Cerebellar cortex (tissue), 1 donor: ENCODE measurements around the gene SYNE1.
A peak's percentile ranks its signal among the peaks of the same experiment; 100 is the strongest.

Experiments
- DNase-seq: peaks from one replicate; pipeline ENCODE4 v3.0.0-alpha.2; 2015; ENCODE audit warnings: low spot score

SYNE1 gene

DNA sequence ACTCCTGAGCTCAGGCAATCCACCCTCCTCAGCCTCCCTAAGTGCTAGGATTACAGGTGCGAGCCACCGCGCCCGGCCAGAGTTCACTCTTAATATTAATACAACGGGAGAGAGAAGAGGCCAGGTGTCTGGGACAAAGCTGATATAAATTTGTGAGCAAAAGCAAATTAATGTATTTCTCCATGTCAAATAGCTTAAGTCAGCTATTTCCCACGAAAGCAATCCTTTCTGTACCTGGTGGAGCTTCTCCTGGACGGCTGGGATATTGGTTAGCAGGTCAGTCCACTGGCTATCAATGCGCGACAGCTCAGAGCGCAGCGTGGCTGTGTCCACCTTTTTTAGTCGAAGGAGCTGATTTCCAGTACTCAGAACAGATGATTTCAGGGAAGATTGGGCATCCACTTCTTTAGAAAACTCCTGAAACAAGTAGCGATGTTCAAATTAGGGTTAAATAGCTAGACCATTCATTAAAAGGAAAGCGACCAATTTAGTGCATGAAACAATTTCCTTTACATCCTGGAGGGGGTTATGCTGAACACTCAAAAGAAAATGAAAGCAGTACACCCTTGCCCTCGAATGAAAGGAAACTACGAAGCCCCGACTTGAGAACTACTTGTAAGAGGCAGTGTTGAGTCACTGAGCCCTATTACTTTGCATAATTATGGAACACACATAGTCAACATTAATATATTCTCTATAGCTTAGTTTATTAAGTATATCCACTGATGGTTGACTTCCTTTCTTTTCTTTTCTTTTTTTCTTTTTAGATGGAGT lies 403.4 kb downstream of the SYNE1 start:
- no peak for DNase-seq

DNA sequence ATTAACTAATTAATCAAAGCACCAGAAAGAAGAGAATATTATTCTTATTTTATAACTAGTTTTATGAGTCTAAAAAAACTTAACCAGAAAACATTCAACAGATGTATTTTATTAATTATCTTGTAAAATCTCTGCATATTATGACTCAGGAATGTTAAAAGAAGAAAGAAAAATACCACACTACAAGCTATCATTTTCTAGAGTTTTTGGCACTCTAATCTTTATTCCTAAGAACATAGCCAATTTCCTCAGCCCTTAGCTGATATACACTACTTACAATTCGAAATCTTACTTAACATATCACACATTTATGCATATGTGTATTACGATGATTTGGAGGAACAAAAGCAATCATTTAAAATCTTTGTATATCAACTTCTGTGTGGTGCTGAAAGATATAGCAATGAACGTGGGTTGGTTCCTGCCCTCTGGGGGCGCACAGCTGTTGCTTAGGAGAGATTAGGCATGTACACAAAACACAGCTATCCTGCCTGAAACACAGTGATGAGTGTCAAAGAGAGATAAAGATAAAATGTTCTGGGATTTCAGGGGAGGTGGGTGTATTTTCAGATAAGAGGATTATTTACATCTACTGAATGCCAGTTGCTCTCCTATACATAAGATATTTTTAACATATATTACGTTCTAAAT lies 404.5 kb downstream of the SYNE1 start:
- DNase-seq, result no peak

DNA sequence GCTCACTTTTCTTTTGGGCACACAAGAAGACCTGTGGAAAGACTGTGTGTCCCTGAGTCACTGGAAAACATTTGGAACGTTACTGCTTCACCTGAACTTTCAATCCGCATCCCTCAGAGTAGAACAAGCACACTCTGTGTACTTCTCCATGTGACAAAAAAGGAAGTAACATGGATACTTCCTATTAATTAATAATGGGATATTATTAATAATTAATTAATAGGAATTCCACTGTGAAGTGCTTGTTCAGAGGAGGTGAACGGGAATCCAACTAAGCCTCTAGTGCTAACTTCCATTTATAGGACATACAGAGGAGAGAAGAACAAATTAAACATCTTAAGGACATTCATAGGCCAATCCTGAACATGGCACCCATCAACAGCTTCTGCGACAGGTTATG lies 407.8 kb downstream of the SYNE1 start:
- DNase-seq, result no peak

DNA sequence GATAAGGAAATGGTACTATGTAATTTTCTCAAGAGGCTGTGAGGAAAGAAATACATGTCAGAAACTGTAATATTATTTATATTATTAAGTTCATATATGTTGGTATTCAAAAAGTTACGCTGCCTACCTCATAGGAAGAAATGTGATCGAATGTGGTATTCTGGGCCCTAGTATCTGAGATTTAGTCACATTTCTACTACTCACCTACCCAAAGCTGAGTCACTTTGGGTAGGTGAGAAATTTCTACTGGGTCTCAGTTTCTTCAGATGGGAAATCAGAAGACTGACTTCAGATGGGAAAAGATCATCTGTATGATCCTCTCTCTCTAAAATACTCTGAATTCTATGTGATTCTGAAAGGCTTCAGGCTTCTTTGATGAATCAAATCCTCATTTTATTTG lies 411.0 kb downstream of the SYNE1 start:
- DNase-seq, result no peak

DNA sequence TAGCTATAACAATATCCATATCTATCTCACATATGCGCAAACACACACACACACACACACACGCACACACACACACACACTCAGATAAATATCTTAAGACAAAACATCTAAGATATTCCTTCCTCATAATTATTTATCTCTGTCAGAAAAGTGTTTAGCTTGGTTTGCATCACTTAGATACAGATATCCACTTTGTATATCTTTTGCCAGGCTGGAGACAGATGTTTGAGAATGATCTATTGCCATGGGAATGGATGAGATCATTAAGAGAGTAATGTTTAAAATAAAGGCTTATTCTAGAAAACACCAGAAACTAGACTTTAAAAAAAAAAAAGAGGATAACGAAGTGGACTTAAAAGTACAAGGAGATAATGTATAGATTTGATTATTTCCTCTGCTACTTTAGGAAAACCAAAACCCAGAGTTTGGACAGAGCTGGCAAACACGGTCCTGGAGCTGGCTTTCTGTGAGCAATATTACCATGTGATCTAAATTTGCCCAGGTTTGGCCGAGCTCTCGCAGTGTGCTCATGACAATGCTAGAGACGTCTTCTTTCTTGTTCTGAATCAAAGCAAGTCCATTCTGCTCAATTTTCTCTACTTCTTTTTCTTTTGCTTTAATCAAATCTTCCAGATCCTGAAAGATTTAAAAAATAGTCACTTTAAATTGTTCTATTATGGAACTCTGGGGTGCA lies 411.8 kb downstream of the SYNE1 start:
- DNase-seq, result peak; percentile 57

DNA sequence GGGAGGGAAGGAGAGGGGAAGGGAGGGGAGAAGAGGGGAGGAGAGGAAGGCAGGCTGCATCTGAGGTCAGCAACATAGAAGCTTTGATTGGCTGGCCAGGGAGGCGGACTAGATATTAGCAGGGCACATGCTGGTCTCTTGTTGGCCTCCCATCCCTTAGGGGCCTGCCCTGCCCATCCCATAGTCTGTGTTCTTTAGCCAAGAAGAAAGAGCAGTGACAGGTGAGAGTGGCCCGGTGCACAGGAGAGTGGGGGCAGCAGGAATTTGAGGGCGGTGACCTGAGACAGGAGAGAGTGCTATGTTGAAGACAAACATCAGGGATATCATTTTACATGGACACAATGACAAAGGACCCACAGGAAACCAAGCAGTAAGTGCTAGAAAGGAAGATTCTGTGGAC lies 413.5 kb downstream of the SYNE1 start:
- DNase-seq, result no peak

DNA sequence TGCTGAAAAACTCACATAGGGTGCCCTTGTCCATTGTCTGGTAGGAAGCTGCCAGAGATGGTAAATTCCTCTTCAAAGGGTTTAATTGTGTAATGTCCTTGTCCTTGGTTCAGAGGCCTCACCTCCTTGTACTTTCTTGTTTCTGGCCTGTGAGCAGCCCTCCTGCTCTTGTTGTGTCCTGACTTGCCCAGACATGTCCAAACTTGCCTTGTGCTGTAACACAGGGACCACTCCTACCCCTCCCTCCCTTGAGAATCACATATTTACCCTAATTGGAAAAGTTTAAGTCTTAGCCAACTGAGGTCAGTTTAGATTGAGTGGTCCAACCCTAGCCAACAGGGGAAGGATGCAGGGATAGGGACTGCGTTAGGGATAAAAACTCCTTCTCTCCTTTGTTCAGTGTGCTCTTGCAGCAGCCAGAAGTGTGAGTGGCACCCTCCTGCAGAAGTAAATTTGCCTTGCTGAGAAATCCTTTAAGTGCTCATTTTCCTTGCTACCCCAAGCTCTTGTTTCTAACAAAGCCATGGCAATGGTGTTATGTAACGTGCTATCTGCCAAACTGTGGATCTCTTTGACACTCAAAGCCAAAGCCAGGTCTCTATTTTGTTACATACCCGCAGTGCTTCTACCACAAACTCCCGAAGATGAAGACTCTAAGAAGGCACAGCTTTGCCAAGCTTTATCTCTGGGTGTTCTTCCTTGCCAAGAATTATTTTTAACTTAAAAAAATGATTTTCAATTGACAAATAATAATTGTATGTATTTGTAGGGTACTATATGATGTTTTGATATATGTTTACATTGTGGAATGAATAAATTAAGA lies 415.1 kb downstream of the SYNE1 start:
- DNase-seq, result no peak

DNA sequence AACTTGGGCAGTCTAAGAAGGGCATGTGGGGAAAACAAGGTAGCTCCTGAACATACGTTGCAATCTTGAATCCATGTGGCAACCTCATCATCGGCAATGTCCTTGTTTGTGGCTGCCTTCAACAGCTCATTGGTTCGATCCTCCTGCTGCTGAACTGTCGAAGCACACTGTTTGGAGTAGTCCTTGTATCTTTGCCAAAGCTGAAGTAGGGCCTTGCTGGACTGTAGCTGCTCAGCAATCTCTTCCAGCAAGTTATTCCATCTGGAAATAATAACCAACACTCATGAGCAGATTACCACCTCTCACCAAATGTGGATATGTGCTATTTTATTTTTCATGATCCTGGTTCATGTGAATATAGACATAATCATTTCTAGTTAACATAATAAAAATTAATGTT lies 416.4 kb downstream of the SYNE1 start:
- DNase-seq, result peak; percentile 53

DNA sequence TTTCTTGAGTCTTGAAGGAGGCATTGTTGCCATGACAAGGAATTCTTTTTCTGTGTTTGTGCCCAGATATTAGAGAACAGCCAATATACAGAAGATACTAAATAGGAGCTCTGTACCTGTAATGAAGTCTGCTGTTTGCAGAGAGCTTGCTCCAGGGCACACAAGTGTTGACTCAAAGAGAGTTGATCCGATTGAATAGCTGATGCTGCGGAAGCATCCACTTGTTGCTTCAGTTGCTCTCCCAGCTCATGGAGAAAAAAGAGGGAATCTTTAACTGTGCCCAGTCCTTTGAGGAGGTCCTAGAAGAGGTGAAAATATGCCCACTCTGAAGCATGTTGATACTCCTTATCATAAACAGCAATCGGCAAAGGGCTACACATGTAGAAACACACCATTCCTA lies 418.3 kb downstream of the SYNE1 start:
- DNase-seq, result no peak

DNA sequence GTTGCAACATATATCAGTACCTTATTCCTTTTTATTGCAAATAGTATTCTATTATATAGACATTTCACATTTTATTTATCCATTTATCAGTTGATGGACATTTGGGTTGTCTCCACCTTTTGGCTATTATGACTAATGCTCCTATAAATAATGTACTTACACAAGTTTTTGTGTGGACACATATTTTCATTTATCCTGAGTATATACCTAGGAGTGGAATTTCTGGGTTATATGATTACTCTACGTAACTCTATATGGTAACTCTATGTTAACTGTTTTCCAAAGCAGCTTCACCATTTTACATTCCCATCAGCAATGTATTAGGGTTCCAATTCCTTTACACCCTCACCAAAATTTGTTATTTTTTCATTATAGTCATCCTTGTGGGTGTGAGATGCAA lies 424.7 kb downstream of the SYNE1 start:
- no peak for DNase-seq

DNA sequence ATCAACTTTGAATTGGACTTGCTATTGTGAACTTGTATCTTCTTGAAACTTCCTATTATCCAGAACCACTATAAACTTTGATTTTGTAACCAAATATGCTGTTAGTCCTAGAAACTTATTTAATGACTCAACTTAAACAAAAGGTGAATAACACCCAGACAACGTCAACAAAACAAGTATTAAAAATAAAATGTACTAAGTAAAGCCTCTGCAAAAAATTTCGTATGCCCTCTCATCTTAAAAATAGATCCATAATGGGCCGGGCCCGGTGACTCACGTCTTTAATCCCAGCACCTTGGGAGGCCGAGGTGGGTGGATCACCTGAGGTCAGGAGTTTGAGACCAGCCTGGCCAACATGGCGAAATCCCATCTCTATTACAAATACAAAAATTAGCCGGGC lies 428.0 kb downstream of the SYNE1 start:
- no peak for DNase-seq

DNA sequence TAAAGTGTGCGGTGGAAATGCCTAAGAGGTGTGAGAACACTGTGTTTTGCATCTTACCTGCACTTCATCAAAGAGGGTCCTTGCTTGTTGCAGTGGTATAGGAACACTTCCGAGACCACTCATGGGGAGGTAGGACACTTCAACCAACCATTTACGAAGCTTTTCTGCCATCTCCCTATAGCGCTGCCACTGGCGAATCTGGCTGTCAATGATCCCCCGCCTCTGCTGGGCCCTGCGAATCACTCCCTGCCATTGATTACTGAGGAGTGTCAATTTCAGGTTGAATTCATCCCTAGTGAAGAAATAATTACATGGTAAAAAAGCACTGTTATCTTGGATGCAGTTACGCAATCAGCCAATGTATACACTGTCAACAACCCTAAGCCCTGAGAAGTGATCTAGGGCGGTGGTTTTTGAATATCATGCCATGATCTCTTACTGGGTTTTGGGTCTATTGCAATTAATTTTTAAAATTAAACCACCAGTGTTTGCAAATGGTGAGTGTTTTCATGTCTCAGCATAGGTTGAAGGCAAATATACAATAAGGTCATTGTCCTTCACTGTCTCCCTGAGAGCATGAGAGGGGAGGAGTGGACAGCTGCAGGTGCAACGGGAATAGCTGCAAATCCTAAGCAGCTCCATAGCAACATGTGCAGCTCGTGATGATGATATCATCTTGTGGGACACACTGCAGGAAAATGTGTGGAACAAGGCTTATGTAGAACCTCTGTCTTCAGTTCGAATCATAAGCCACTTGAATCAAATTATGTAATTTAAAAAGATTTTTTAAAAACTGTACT lies 429.0 kb downstream of the SYNE1 start:
- DNase-seq, result no peak

DNA sequence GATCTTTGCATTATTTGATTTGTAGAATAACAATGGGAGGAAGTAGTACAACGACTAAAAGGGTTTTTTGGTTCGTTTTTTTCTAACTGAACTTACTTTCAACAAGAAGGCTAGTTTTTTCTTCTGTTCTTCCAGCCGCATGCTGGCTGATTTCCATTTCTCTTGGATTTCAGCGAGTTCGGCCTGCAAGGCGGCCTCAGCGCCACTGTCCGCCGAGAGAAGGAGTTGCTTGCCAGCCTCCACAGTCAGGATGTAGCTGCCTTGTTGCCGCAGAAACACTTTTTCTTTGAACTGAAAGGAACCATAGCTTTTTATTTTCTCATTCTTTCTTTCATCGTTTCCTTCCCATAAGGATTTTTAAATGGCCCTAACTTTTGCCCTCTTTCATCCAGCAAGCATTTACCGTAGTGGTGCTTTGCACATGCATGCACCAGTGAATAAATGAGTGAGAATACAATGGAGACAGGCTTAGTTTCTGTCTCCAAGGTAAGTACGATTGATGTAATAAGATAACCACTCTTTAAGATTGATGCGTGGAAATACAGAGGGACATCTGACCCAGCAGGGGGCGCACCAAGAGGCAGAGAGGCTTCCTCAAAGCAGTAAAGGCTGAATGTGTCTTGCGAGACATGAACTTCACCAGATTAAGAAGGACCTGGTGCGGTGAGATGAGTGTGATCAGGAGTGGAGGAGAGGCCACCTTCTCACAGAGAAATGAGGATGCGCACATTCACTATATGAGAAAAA lies 430.9 kb downstream of the SYNE1 start:
- DNase-seq, result no peak

DNA sequence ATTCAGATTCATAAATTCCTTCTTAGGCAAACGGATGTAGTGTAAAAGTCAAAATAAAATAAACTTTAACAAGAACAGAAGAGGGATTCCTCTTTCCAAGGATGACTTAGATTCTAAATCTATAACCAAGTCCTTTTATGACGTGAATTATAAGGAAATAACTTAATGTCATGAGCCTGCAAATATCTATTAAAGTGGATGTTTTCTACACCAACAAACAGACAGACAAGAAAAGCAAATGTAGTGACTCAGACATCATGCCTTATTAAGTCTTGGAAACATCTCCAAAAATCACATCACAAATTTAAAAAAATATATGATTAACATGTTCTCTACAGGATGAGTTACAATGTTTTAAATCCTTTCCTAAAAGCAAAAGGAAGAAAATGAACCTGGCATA lies 432.6 kb downstream of the SYNE1 start:
- no peak for DNase-seq

DNA sequence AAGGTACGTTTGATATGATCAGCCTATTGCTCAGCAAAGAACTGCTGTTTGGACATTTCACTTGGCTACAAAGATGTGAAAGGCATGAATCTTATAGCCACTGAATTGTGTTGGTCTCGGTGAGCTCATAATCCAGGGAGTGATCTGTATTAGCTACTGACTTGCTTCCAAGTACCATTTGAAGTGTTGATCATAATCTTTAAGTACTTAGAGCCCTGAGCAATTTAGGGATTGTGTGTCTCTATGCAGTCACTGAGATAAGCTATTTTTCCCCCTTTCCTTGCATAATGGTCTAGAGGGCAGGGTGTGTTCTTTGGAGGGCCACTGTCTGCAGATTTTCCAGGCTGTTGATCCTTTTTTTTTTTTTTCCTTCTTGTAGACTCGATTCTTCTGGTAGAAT lies 436.0 kb downstream of the SYNE1 start:
- DNase-seq, result no peak

DNA sequence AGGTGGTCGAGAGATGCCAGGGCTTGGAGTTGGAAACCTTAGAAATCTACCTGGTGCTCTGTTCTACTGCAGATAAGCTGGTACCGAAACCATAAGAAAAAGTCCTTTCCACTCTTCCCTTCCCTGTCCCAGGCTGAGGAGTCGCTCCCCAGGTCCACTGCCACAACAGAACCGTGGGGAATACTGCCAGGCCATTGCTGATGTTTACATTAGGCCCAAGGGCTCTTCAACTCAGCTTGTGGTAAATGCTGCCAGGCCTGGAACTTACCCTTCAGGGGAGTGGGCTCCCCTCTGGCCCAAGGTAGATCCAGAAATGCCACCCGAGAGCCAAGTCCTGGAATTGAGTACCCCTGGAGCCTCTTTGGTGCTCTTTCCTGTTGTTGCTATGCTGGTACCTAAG lies 441.3 kb downstream of the SYNE1 start:
- no peak for DNase-seq

DNA sequence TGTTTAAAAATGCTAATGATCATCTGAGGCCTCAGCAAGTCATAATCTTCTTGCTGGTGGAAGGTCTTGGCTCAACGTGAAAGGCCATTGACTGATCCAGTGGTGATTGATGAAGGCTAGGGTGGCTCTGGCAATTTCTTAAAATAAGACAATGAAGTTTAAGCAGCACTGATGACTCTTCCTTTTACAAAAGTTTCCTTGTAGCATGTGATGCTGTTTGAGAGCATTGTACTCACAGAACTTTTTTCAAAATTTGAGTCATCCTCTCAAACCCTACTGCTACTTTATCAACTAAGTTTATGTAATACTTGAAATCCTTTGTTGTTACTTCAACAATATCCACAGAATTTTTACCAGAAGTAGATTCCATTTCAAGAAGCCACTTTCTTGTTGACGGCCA lies 447.4 kb downstream of the SYNE1 start:
- DNase-seq, result no peak

DNA sequence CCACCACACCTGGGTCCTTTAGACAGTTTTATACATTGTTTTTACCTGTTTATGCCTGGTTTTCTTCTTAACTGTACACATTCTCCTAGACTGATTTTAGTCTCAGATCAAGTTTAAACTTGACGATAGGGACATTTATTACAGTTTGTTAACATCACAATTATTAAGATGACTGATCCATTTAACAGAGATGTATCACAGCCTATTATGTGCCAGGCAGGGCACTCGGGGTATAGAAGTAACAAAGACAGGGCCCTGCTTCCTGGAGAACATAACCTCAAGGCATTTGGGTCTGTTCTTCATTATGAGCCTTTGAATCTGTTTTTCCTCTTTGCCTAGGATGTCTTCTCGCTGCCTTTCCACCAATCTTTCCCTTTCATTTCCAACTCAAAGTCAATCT lies 449.2 kb downstream of the SYNE1 start:
- no peak for DNase-seq

DNA sequence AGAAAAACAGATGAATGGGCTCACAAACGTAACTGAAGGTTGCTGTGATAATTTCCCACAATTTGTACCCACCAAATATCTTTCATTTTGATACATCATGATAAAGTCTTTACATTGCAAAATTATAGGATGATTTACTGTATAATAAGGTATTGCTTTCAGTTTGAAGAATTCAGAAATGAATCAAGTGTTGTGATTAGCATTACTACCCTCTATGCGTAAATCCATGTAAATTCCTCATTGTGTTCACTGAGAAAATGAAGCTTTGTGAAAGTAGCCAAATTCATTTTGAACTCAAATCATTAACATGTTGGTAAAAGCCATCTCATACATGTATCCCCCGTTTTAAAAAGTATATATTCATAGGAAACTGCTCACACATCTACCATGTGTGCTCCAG lies 450.3 kb downstream of the SYNE1 start:
- no peak for DNase-seq

DNA sequence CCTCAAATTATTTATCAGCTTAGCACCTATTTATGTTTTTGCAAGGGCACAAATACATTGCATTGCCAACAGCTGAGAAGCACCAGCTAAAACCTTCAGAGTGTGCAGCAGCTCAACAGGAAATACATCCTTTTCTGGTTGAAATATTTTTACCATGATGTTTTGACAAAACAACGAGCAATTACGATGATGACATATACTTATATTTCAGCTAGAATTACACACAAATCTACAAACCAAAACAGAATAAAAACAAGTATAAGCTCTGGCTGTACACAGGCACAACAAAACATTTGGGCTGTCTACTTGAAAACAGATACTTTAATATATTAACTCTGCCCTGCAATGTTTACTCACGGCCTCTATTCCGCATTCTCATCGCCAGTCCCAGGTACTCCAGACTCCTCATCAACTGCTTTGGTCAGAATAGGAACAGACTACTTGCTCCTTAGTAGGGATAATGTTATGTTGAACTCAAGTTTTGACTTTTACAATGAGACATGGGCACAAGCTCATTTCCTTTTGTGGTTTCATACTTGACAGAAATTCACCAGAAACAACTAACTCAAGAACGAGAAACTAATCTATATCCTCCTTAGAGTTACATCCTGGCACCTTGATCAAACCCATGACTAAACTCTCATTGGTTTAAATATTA lies 452.1 kb downstream of the SYNE1 start:
- DNase-seq, result no peak

DNA sequence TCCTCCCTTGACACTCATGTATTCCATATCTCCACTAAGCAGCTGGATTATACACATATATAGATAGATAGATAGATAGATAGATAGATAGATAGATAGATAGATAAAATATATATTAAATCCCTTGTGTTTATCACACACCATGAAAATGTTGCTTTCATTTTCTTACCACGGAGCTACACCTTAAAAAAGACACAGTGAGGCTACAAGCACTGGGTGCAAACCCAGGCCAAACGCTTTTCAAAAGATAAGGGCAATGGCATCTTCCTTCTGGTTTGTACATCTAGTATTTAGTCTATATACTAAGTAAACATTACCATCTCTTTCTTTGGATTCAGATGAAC lies 452.6 kb downstream of the SYNE1 start:
- DNase-seq, result no peak
